NCI-H187 treated with DMSO at 0.1 percent for 48 hours (cell line): ENCODE data around the gene CEACAM1.
"Not testable (repeated sequence)": the region's sequence is repeated elsewhere in the genome, so short reads cannot be mapped to it uniquely, and the experiment has no call there.

ENCODE experiments used
- DNase-seq: peaks from one replicate; lab custom pipeline; 2025; lab: John Stamatoyannopoulos, UW

The CEACAM1 gene

DNA sequence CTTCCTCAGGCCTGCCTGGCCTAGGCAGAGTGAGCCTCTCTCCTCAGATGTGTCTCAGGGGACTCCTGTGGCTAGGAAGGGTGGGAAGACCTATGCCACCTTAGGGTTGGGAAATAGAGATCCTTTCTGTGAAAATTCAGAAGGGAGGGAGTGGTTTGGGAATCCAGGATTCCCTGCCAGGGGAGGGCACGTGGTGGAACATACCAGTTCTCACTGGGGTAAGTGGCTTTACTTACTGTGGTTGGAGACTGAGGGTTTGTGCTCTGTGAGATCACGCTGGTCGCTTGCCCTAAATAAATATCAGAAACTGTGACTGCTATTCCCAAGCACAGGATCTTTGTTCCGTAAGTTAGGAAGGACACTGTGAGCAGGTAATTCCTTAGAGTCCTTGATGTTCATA, 16.9 kb downstream of the CEACAM1 start:
- DNase-seq, result no peak

- DNase-seq, result no peak
Observed at GRCh38 chr19:42508892-42509444, 19.3 kb downstream of the CEACAM1 start.

DNA sequence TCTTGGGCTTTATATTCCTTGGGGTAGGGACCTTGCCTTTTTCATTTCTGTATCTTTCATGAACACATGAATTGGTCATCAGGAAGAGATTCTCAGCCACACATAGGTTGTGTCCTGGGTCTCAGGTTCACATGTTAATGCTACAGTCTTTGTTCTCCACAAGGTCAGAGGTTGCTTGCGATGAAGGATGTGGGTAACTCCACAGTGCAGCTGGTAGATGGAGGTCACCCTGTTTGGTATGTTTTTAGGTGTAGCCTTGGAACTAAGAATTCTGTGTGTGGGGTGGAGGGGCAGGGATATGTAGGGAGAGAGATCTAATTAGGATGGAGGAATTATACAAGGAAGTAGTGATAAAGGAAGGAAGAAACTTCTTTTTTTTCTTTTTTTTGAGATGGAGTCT, 23.2 kb downstream of the CEACAM1 start:
- DNase-seq, result no peak

GRCh38 chr19:42501733-42502132, 26.5 kb downstream of the CEACAM1 start:
- no peak for DNase-seq

DNA sequence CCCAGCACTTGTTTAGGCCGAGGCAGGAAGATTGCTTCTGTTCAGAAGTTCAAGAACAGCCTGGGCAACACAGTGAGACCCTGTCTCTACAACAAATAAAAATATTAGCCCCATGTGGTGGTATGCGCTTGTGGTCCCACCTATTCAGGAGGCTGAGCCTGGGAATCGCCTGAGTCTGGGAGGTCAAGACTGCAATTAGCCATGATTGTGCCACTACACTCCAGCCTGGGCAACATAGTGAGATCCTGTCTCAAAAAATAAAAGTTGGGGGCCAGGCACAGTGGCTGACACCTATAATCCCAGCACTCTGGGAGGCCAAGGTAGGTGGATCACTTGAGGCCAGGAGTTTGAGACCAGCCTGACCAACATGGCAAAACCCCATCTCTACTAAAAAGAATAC, 27.0 kb downstream of the CEACAM1 start:
- DNase-seq, result not testable (repeated sequence)

- no peak for DNase-seq
Observed at GRCh38 chr19:42498169-42498757, 30.0 kb downstream of the CEACAM1 start.

GRCh38 chr19:42497492-42498168, 30.7 kb downstream of the CEACAM1 start:
- DNase-seq, result no peak

GRCh38 chr19:42496460-42497133, 31.7 kb downstream of the CEACAM1 start:
- DNase-seq, result no peak

DNA sequence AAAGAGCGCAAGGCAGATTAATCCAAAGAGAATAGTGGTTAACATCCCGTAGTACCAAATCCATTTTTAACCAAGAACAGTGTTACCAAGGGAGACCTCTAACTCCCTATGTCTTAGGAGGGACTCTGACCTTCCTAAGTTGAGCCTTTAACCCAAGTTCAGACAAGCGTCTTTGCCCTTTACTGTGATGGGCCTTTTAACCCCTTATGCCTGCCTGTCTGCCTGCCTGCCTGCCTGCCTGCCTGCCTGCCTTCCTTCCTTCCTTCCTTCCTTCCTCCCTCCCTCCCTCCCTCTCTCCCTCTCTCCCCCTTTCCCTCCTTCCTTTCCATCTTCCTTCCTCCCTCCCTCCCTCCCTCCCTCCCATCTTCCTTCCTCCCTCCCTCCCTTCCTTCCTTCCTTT, 32.6 kb downstream of the CEACAM1 start:
- no peak for DNase-seq

- no peak for DNase-seq
Observed at GRCh38 chr19:42494321-42494720, 34.0 kb downstream of the CEACAM1 start.

DNA sequence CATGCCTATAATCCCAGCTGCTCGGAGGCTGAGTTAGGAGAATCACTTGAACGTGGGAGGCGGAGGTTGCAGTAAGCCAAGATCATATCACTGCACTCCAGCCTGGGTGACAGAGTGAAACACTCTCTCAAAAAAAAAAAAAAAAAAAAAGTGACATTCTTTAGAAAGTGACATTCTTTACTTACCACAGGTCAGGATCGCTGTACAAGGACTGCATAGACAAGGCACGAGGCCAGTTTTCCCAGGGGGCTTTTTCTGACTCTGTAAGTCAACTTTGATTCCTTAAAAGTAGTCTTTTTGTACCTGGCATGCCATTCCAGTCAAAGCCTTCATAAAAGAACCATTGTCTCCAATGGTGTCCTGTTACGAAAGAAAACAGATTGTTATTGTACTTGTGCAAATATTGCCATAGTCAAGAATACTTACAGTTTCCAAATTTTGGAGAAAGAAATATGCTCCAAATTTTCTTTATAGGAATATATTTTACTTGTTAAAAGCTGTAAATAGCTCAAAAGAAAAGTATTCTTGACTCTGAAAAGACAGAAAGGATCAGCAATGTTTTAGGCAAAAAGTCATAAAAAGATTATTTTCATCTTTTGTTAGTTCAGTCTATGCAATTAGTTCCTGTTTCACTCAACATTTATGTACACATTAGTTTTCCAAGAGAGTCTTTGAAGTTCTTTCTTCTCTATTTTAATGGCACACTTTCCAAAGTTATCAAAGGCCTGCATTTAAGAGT, 39.3 kb downstream of the CEACAM1 start:
- DNase-seq, result no peak

DNA sequence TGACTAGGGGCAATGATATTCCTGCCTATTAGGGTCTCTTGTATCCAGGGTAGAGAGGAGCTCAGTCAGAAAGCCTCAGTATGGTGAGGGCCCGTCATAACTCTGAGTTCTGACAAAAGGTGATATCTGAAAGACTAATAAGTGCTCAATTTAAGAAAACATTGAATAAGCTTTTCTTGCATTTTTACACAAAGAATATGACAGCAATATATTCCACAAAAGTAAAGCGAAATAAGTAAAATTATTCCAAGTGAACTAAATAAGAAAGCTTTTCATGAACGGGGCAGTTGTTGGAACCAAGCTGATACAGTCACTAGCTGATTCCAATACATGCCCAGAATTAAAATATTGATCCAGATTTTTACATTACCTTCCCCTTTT, 40.5 kb downstream of the CEACAM1 start:
- no peak for DNase-seq

- DNase-seq, result no peak
Observed at GRCh38 chr19:42487032-42487797, 41.1 kb downstream of the CEACAM1 start.

- not testable (repeated sequence) for DNase-seq
Observed at GRCh38 chr19:42485036-42485435, 43.2 kb downstream of the CEACAM1 start.

- no peak for DNase-seq
Observed at GRCh38 chr19:42480335-42481095, 47.8 kb downstream of the CEACAM1 start.

DNA sequence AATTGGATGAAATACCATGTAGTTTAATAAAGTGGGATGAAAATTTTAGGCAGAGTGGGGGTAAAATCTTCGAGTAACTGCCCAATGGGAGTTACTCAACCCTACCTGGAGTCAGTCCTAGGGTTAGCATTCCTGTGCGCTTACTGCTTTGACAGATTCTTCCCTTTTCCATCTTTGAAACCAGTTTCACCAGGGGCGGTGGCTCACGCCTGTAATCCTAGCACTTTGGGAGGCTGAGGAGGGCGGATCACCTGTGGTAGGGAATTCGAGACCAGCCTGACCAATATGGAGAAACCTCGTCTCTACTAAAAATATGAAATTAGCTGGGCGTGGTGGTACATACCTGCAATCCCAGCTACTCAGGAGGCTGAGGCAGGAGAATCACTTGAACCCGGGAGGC, 48.5 kb downstream of the CEACAM1 start:
- no peak for DNase-seq

DNA sequence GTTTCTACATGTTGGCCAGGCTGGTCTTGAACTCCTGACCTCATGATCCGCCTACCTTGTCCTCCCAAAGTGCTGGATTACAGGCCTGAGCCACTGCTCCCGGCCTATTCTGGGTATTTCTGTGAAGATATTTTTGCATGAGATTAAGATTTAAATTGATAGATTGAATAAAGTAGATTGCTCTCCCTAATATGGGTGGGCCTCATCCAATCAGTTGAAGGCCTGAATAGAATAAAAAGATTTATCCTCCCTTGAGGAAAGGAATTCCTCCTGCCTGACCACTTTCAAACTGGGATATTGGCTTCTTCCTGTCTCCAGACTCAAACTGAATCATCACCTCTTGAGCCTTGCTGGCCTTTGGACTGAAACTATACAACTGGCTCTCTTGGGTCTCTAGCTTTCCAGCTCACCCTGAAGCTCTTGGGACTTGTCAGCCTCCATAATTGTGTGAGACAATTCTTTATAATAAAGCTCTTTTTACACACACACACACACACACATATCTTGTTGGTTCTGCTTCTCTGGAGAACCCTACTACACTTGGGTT, 49.4 kb downstream of the CEACAM1 start:
- no peak for DNase-seq

DNA sequence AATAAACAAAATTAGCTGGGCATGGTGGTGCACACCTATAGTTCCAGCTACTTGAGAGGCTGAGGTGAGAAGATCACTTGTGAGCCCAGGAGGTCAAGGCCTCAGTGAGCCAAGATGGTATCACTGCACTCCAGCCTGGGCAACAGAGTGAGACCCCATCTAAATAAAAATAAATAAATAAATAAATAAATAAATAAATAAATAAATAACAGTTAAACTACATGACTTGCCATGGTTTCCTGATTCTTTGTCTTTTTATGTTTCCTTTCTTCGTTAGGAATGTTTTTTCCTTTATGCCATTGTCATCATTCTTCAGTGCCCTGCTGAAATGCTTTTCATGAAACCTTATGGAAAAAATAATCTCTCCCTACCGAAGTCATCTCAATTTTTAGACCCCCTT, 50.3 kb downstream of the CEACAM1 start:
- no peak for DNase-seq

DNA sequence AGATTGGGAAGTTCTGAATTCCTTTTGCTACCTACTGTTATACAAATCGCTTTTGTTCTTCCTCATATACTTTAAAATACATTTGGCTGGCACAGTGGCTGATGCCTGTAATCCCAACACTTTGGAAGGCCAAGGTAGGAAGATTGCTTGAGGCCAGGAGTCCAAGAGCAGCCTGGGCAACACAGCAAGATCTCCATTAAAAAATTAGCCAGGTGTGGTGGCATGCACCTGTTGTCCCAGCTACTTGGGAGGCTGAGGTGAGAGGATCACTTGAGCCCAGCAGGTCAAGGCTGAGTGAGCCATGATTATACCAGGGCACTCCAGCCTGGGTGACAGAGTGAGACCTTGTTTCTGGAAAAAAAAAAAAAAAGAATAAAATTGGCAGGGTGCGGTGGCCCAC, 51.2 kb downstream of the CEACAM1 start:
- no peak for DNase-seq

- no peak for DNase-seq
Observed at GRCh38 chr19:42475366-42475765, 52.9 kb downstream of the CEACAM1 start.

DNA sequence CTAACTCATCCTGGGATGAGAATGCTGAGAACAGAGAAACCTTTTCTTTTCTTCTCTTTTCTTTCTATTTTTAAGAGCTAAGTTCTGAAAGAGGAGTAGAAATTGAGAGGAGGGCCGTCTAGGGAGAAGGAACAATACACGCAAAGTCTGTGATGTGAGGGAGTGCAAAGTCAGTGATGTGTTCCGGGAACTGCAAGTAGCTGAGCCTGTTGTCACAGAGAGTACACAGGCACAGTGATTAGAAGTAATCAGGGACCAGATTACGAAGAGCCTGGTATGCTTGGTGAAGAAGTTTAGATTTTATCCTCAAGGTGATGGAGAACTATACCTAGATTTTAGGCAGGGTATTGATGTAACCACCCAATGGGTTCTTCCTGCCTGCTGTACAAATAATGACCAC, 53.5 kb downstream of the CEACAM1 start:
- no peak for DNase-seq
